Fibroblast of lung (primary cell): Measurements from ENCODE around the gene CEP76.

Experiments
- EZH2 ChIP-seq: IDR thresholded peaks from 2 replicates; pipeline ENCODE4 v1.5.1; 2012; ENCODE audit warnings: low read length, control low read depth, mild to moderate bottlenecking; ENCODE audit errors: missing control alignments
- TF ChIP-seq, protein P1 (sequence below), 2 donors: IDR thresholded peaks in 1 of 2; conservative IDR thresholded peaks in 1 of 2; 1 replicate in 1 of 2; 2 replicates in 1 of 2; pipeline ENCODE4 v1.5.1; 2011 to 2012; ENCODE audit warnings: low read length in 2 of 2, control low read depth in 1 of 2, inconsistent platforms in 1 of 2, low read depth in 1 of 2, mild to moderate bottlenecking in 1 of 2

DNA sequence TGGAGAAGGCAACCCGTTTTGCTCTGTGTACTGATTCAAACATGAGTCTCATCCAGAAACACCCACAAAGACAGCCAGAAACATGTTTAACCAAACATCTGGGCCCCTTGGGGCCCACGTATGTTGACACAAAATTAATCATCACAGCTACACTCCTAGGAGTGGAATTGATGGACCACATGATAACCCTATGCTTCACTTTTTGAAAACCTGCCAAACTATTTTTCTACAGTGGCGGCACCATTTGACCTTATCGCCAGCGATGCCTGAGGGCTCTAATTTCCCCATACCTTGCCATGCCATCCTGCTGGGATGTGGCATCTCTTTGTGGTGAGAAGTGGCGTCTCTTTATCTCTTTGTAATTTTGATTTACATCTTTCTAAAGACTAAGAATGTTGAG lies 38.8 kb upstream of the CEP76 start:
- TF ChIP-seq, protein P1, sequence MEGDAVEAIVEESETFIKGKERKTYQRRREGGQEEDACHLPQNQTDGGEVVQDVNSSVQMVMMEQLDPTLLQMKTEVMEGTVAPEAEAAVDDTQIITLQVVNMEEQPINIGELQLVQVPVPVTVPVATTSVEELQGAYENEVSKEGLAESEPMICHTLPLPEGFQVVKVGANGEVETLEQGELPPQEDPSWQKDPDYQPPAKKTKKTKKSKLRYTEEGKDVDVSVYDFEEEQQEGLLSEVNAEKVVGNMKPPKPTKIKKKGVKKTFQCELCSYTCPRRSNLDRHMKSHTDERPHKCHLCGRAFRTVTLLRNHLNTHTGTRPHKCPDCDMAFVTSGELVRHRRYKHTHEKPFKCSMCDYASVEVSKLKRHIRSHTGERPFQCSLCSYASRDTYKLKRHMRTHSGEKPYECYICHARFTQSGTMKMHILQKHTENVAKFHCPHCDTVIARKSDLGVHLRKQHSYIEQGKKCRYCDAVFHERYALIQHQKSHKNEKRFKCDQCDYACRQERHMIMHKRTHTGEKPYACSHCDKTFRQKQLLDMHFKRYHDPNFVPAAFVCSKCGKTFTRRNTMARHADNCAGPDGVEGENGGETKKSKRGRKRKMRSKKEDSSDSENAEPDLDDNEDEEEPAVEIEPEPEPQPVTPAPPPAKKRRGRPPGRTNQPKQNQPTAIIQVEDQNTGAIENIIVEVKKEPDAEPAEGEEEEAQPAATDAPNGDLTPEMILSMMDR (conservative IDR thresholded peaks at IDR 0.05 in 1 of 2, IDR thresholded peaks at IDR 0.05 in 1 of 2; ENCODE audit: low read depth in 1 of 2, low read length in 2 of 2), result no peak
- TF ChIP-seq EZH2, result no peak
